Testis (tissue), 2 donors: ENCODE results near the gene OGFOD3.
"Not testable (repeated sequence)": the region's sequence is repeated elsewhere in the genome, so short reads cannot be mapped to it uniquely, and the experiment has no call there.

Experiments used
- CTCF ChIP-seq, 3 experiments: fragments of 450-650 bp in 2 of 3; fragments of 200-600 bp in 1 of 3; sonication (generic) in 1 of 3; IDR thresholded peaks; one replicate each; pipeline ENCODE4 v1.5.1; 2016 to 2019; ENCODE audit warnings: antibody characterized with exemption in 3 of 3, mild to moderate bottlenecking in 2 of 3, moderate library complexity in 1 of 3
- POLR2A ChIP-seq: fragments of 450-650 bp; IDR thresholded peaks from one replicate; pipeline ENCODE4 v1.6.1; 2017; ENCODE audit warnings: antibody characterized with exemption, mild to moderate bottlenecking, moderate library complexity

DNA sequence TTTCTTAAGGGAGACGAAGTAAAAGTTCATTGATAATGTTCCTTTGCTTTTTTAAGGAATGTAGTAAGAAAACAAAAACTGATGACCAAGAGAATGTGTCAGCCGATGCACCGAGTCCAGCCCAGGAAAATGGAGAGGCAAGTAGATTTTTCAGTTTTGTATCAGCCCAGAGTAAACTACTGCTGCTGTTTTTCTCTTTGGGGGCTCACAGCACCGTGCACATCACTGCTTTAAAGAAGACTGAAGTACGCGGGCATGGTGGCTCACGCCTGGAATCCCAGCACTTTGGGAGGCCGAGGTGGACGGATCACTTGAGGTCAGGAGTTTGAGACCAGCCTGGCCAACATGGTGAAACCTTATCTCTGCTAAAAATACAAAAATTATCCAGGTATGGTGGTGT, 41.5 kb upstream of the OGFOD3 start:
- TF ChIP-seq CTCF (IDR thresholded peaks at IDR 0.05); POLR2A: not testable (repeated sequence)
